K562 (cell line): ENCODE results near the gene GARIN5B.

Experiments used
- ATF7 ChIP-seq: fragments of 450-650 bp; IDR thresholded peaks from 2 replicates; pipeline ENCODE4 v1.7.1; 2014; ENCODE audit warnings: mild to moderate bottlenecking, moderate library complexity
- ETV6 ChIP-seq, 3 experiments: fragments of 150-350 bp in 1 of 3; sonication (generic) in 1 of 3; formaldehyde crosslinking in 1 of 3; IDR thresholded peaks; 2 replicates each; pipeline versions ENCODE4 v1.6.1 to v1.8.0; 2014 to 2022; ENCODE audit warnings: borderline replicate concordance in 2 of 3, low read depth in 2 of 3, antibody characterized with exemption in 1 of 3, low read length in 1 of 3, mild to moderate bottlenecking in 1 of 3, missing genetic modification reagents in 1 of 3
- HBP1 ChIP-seq: fragments of 450-650 bp; formaldehyde crosslinking; IDR thresholded peaks from 2 replicates; pipeline ENCODE4 v1.4.0; 2022; ENCODE audit warnings: missing genetic modification characterization
- JUN ChIP-seq, 2 experiments: sonication (generic) in 1 of 2; formaldehyde crosslinking in 1 of 2; IDR thresholded peaks; 2 replicates each; pipeline versions ENCODE4 v1.6.1 to v1.8.0; 2012 to 2022; ENCODE audit warnings: borderline replicate concordance in 2 of 2, mild to moderate bottlenecking in 2 of 2, improper control_type of control experiment in 1 of 2, low read depth in 1 of 2, low read length in 1 of 2, missing genetic modification reagents in 1 of 2
- MEF2A ChIP-seq: IDR thresholded peaks from 2 replicates; pipeline ENCODE4 v1.6.1; 2011; ENCODE audit warnings: low read depth, mild to moderate bottlenecking, low read length, moderate library complexity; ENCODE audit not compliant: control insufficient read depth
- NFXL1 ChIP-seq: fragments of 450-650 bp; formaldehyde crosslinking; IDR thresholded peaks from 2 replicates; pipeline ENCODE4 v1.4.0; 2021; ENCODE audit warnings: mild to moderate bottlenecking
- NR2C2 ChIP-seq, 2 experiments: fragments of 200-800 bp in 1 of 2; sonication (Bioruptor generic) in 1 of 2; sonication (generic) in 1 of 2; formaldehyde crosslinking in 1 of 2; IDR thresholded peaks; 2 replicates each; pipeline versions ENCODE4 v1.6.1 to v1.8.0; 2016 to 2022; ENCODE audit warnings: mild to moderate bottlenecking in 1 of 2, missing compliant biosample characterization in 1 of 2, missing genetic modification characterization in 1 of 2, missing genetic modification reagents in 1 of 2
- POLR2A ChIP-seq: fragments of 450-650 bp; conservative IDR thresholded peaks from 2 replicates; pipeline ENCODE4 v1.6.1; 2016
- RBM34 ChIP-seq: fragments of 200-400 bp; formaldehyde crosslinking; IDR thresholded peaks from 2 replicates; pipeline ENCODE4 v1.6.1; 2018; ENCODE audit warnings: low read length, borderline replicate concordance; ENCODE audit not compliant: insufficient read depth
- THRAP3 ChIP-seq: fragments of 450-650 bp; IDR thresholded peaks from 2 replicates; pipeline ENCODE4 v1.6.1; 2016; ENCODE audit warnings: mild to moderate bottlenecking, inconsistent platforms, borderline replicate concordance
- ZBTB49 ChIP-seq: sonication (generic); formaldehyde crosslinking; IDR thresholded peaks from 2 replicates; pipeline ENCODE4 v1.8.0; 2022; ENCODE audit warnings: missing genetic modification reagents, mild to moderate bottlenecking, borderline replicate concordance
- ZBTB9 ChIP-seq: fragments of 450-650 bp; formaldehyde crosslinking; IDR thresholded peaks from 2 replicates; pipeline ENCODE4 v1.4.0; 2020; ENCODE audit warnings: mild to moderate bottlenecking, moderate library complexity
- ZFX ChIP-seq: sonication (generic); formaldehyde crosslinking; IDR thresholded peaks from 2 replicates; pipeline ENCODE4 v1.8.0; 2022; ENCODE audit warnings: mild to moderate bottlenecking, missing genetic modification reagents, moderate library complexity

GRCh38 chr19:55365245-55365644, 2.2 kb upstream of the GARIN5B start:
- TF ChIP-seq RBM34 (no peak), ATF7 (no peak), ZBTB49 (CRISPR knock-in tag) (no peak), THRAP3 (no peak), ZBTB9 (CRISPR knock-in tag) (no peak), HBP1 (CRISPR knock-in tag) (no peak), POLR2A (no peak), JUN (IDR thresholded peaks at IDR 0.05; ENCODE audit: borderline replicate concordance, low read depth, low read length) (no peak), JUN (CRISPR knock-in tag; IDR thresholded peaks at IDR 0.05; ENCODE audit: borderline replicate concordance) (no peak), NR2C2 (CRISPR knock-in tag; IDR thresholded peaks at IDR 0.05) (no peak), NR2C2 (tag; IDR thresholded peaks at IDR 0.05) (no peak), ETV6 (IDR thresholded peaks at IDR 0.05; ENCODE audit: borderline replicate concordance in 1 of 2, low read depth in 2 of 2, low read length in 1 of 2) (no peak), ETV6 (CRISPR knock-in tag; IDR thresholded peaks at IDR 0.05; ENCODE audit: borderline replicate concordance) (no peak), NFXL1 (CRISPR knock-in tag) (no peak), MEF2A (no peak), ZFX (CRISPR knock-in tag) (no peak)
